ENCODE data around the gene PRRT1. TPM values are rescaled to one million over a fixed set of nuclear protein-coding genes. Genes with fewer than 3 reads are reported as not detected.

The PRRT1 gene
- total and polyA plus RNA-seq, 2 experiments from 2014 or later: 1.2 to 2.1 TPM

GRCh38 chr6:32184084-32184640 lies 32.4 kb upstream of the PRRT1 start, which contains the start of gene AGER:
Gene AGER (minus strand): TSS chr6:32184253. CDS start chr6:32184222, 31 bp downstream.
- Histone ChIP-seq H3K9me2 (ENCODE audit: insufficient read depth) (no peaks in the 10 kb centered on the region), H3F3A (ENCODE audit: insufficient read depth) (peaks cover 20% of the 10 kb centered on the region; the same call in 1 of the 2 replicates), H3K27ac (peak within 1 kb of the TSS; percentile 81), H3K9me3 (ENCODE audit: low read depth) (no peaks in the 10 kb centered on the region), H3K4me2 (ENCODE audit: unreplicated experiment) (peak within 1 kb of the TSS; percentile 35), H3K79me2 (ENCODE audit: insufficient read depth) (peaks cover 42% of the 10 kb centered on the region), H3K4me1 (ENCODE audit: insufficient read depth) (peaks cover 6% of the 10 kb centered on the region; the same call in 1 of the 2 replicates), H3K27me3 (replicated peaks; ENCODE audit: insufficient read depth) (no peaks in the 10 kb centered on the region), H3K36me3 (ENCODE audit: low read depth) (peaks cover 5% of the 10 kb centered on the region; the same call in 1 of the 2 replicates), H4K20me1 (ENCODE audit: insufficient read depth) (no peaks in the 10 kb centered on the region), H2AFZ (no peak within 1 kb of the TSS), H3K9ac (peak within 1 kb of the TSS; percentile 62), H3K4me3 (no peak within 1 kb of the TSS)
- DNase-seq: no peak
- whole genome bisulfite sequencing, 2 experiments (ENCODE audit: low coverage in 1 of 2, low lambda C conversion rate in 2 of 2, missing lambda C conversion rate in 2 of 2): 60 to 63% methylated on average over 5 to 6 of the region's 6 CpGs
- TF ChIP-seq EZH2 (IDR thresholded peaks at IDR 0.05; ENCODE audit: insufficient read depth, poor library complexity, severe bottlenecking): no peak
- TF ChIP-seq EZH2phosphoT487 (IDR thresholded peaks at IDR 0.05; ENCODE audit: insufficient read depth, low read depth): no peak
- in situ Hi-C loops (cut with MboI): no loop called here

GRCh38 chr6:32183483-32184083 lies 31.8 kb upstream of the PRRT1 start:
- no peaks in the 10 kb centered on the region for H3K27me3 ChIP-seq (replicated peaks; ENCODE audit: insufficient read depth)

DNA sequence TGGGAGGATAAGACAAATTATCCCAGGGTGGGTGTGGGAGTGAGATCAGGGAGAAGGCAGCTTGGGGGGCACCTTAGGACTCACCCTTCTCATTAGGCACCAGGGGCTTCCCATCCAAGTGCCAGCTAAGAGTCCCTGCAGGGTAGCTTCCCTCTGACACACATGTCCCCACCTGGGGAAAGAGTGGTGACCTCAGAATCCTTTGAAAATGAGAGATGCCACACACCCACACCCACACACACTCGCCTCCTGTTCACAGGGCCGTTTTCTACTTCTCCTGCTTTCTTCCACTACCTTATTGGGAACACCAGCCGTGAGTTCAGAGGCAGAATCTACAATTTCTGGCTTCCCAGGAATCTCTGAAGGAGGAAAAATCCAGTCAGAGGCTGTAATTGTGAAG lies 31.3 kb upstream of the PRRT1 start:
- TF ChIP-seq EZH2phosphoT487 (IDR thresholded peaks at IDR 0.05; ENCODE audit: insufficient read depth, low read depth) (no peak), EZH2 (IDR thresholded peaks at IDR 0.05; ENCODE audit: insufficient read depth, poor library complexity, severe bottlenecking) (no peak)
- Histone ChIP-seq H3K79me2 (ENCODE audit: insufficient read depth) (peaks cover 37% of the 10 kb centered on the region), H4K20me1 (ENCODE audit: insufficient read depth) (no peaks in the 10 kb centered on the region), H3K27ac (no peak overlapping the region), H3K4me2 (ENCODE audit: unreplicated experiment) (no peak overlapping the region), H3K9me3 (ENCODE audit: low read depth) (no peaks in the 10 kb centered on the region), H3K9me2 (ENCODE audit: insufficient read depth) (no peaks in the 10 kb centered on the region), H3F3A (ENCODE audit: insufficient read depth) (peaks cover 20% of the 10 kb centered on the region; the same call in 1 of the 2 replicates), H2AFZ (no peak overlapping the region), H3K27me3 (replicated peaks; ENCODE audit: insufficient read depth) (no peaks in the 10 kb centered on the region), H3K4me1 (ENCODE audit: insufficient read depth) (peaks cover 6% of the 10 kb centered on the region; the same call in 1 of the 2 replicates), H3K9ac (no peak overlapping the region), H3K4me3 (no peak overlapping the region), H3K36me3 (ENCODE audit: low read depth) (peaks cover 5% of the 10 kb centered on the region; the same call in 1 of the 2 replicates)
- 88 to 91% methylated on average over 3 of the region's 3 CpGs for WGBS, 2 experiments (ENCODE audit: low coverage in 1 of 2, low lambda C conversion rate in 2 of 2, missing lambda C conversion rate in 2 of 2)
- in situ Hi-C loops (cut with MboI): no loop called here
- no peak for DNase-seq

More at GRCh38 chr6:32183483-32184083, 31.8 kb upstream of the PRRT1 start:
- Histone ChIP-seq H4K20me1 (ENCODE audit: insufficient read depth) (no peaks in the 10 kb centered on the region), H3F3A (ENCODE audit: insufficient read depth) (peaks cover 20% of the 10 kb centered on the region; the same call in 1 of the 2 replicates), H3K4me3 (no peak overlapping the region), H2AFZ (no peak overlapping the region), H3K4me2 (ENCODE audit: unreplicated experiment) (no peak overlapping the region), H3K36me3 (ENCODE audit: low read depth) (peaks cover 5% of the 10 kb centered on the region; the same call in 1 of the 2 replicates), H3K4me1 (ENCODE audit: insufficient read depth) (peaks cover 6% of the 10 kb centered on the region; the same call in 1 of the 2 replicates), H3K79me2 (ENCODE audit: insufficient read depth) (peaks cover 42% of the 10 kb centered on the region), H3K9me3 (ENCODE audit: low read depth) (no peaks in the 10 kb centered on the region), H3K9me2 (ENCODE audit: insufficient read depth) (no peaks in the 10 kb centered on the region), H3K9ac (no peak overlapping the region), H3K27ac (no peak overlapping the region)
- in situ Hi-C loops (cut with MboI): no loop called here
- DNase-seq: no peak
- TF ChIP-seq EZH2 (IDR thresholded peaks at IDR 0.05; ENCODE audit: insufficient read depth, poor library complexity, severe bottlenecking) (no peak), EZH2phosphoT487 (IDR thresholded peaks at IDR 0.05; ENCODE audit: insufficient read depth, low read depth) (no peak)
- 81 to 83% methylated on average over 15 of the region's 15 CpGs for WGBS, 2 experiments (ENCODE audit: low coverage in 1 of 2, low lambda C conversion rate in 2 of 2, missing lambda C conversion rate in 2 of 2)

DNA sequence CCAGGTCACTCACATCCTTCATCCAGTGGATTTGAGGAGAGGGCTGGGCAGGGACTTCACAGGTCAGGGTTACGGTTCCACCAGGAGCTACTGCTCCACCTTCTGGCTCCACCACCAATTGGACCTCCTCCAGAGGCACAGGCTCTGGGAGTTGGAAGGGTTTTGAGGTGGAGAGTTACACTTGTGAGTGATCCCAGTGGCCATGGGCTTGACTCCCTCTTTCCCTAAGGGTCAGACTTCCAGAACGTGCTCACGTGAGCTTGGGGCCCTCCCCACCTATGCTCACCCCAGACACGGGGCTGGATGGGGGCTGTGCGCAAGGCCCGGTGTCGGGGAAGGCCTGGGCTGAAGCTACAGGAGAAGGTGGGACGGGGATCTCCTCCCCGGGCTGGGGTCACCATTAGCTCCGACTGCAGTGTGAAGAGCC lies 30.8 kb upstream of the PRRT1 start:
- Histone ChIP-seq H3K27me3 (replicated peaks; ENCODE audit: insufficient read depth) (no peaks in the 10 kb centered on the region), H3K9ac (no peak overlapping the region), H3K9me2 (ENCODE audit: insufficient read depth) (no peaks in the 10 kb centered on the region), H3K79me2 (ENCODE audit: insufficient read depth) (peaks cover 33% of the 10 kb centered on the region), H3K4me1 (ENCODE audit: insufficient read depth) (peaks cover 6% of the 10 kb centered on the region; the same call in 1 of the 2 replicates), H3K36me3 (ENCODE audit: low read depth) (peaks cover 5% of the 10 kb centered on the region; the same call in 1 of the 2 replicates), H3K4me2 (ENCODE audit: unreplicated experiment) (no peak overlapping the region), H3F3A (ENCODE audit: insufficient read depth) (peaks cover 16% of the 10 kb centered on the region; the same call in 1 of the 2 replicates), H3K27ac (no peak overlapping the region), H2AFZ (no peak overlapping the region), H4K20me1 (ENCODE audit: insufficient read depth) (no peaks in the 10 kb centered on the region), H3K4me3 (no peak overlapping the region), H3K9me3 (ENCODE audit: low read depth) (no peaks in the 10 kb centered on the region)
- no peak for DNase-seq
- in situ Hi-C loops (cut with MboI): no loop called here
- 87 to 91% methylated on average over 9 to 10 of the region's 10 CpGs for WGBS, 2 experiments (ENCODE audit: low coverage in 1 of 2, low lambda C conversion rate in 2 of 2, missing lambda C conversion rate in 2 of 2)
- TF ChIP-seq EZH2 (IDR thresholded peaks at IDR 0.05; ENCODE audit: insufficient read depth, poor library complexity, severe bottlenecking) (no peak), EZH2phosphoT487 (IDR thresholded peaks at IDR 0.05; ENCODE audit: insufficient read depth, low read depth) (no peak)
